H9 (cell line): Measurements from ENCODE around the gene TMEM123. TPM values are rescaled to one million over a fixed set of nuclear protein-coding genes. Genes with fewer than 3 reads are reported as not detected.

ENCODE experiments used
- DNase-seq: peaks from one replicate; pipeline ENCODE4 v3.0.0-alpha.2; 2017
- H2AFZ ChIP-seq: one replicate; pipeline ENCODE4 v1.6.1; 2013; ENCODE audit warnings: mild to moderate bottlenecking, low read length, control low read depth, moderate library complexity
- H2AK5ac ChIP-seq: 2 replicates; pipeline ENCODE4 v1.6.1; 2013; ENCODE audit warnings: low read length, control low read depth, mixed read lengths; ENCODE audit not compliant: insufficient read length
- H2BK120ac ChIP-seq: one replicate; pipeline ENCODE4 v1.6.1; 2013; ENCODE audit warnings: low read depth, mild to moderate bottlenecking, low read length, control low read depth, inconsistent platforms; ENCODE audit not compliant: poor library complexity, severe bottlenecking
- H2BK12ac ChIP-seq: 2 replicates; pipeline ENCODE4 v1.6.1; 2013; ENCODE audit warnings: low read length, control low read depth, mixed read lengths, low read depth; ENCODE audit not compliant: insufficient read length
- H2BK15ac ChIP-seq: 2 replicates; pipeline ENCODE4 v1.6.1; 2013; ENCODE audit warnings: low read depth, low read length, control low read depth
- H2BK20ac ChIP-seq: one replicate; pipeline ENCODE4 v1.6.1; 2013; ENCODE audit warnings: low read depth, mild to moderate bottlenecking, low read length, control low read depth, inconsistent platforms; ENCODE audit not compliant: poor library complexity, severe bottlenecking
- H2BK5ac ChIP-seq: 2 replicates; pipeline ENCODE4 v1.6.1; 2013; ENCODE audit warnings: low read length, control low read depth, mixed read lengths; ENCODE audit not compliant: insufficient read length
- H3K14ac ChIP-seq: 2 replicates; pipeline ENCODE4 v1.6.1; 2013; ENCODE audit warnings: low read length, control low read depth; ENCODE audit not compliant: insufficient read depth
- H3K18ac ChIP-seq: 2 replicates; pipeline ENCODE4 v1.6.1; 2013; ENCODE audit warnings: low read depth, mild to moderate bottlenecking, mixed read lengths, low read length, control low read depth; ENCODE audit not compliant: insufficient read length
- H3K23ac ChIP-seq: 2 replicates; pipeline ENCODE4 v1.6.1; 2013; ENCODE audit warnings: low read length, control low read depth, mixed read lengths, low read depth; ENCODE audit not compliant: insufficient read length
- H3K23me2 ChIP-seq: 2 replicates; pipeline ENCODE4 v1.6.1; 2013; ENCODE audit warnings: low read depth, mild to moderate bottlenecking, mixed read lengths, low read length, control low read depth; ENCODE audit not compliant: insufficient read length, poor library complexity, severe bottlenecking
- H3K27ac ChIP-seq: 2 replicates; pipeline ENCODE4 v1.5.1; 2013; ENCODE audit warnings: low read length, control low read depth, mixed read lengths, low read depth; ENCODE audit not compliant: insufficient read length
- H3K27me3 ChIP-seq: 2 replicates; pipeline ENCODE4 v1.6.1; 2013; ENCODE audit warnings: low read length, control low read depth, inconsistent platforms; ENCODE audit not compliant: insufficient read depth
- H3K4ac ChIP-seq: 2 replicates; pipeline ENCODE4 v1.6.1; 2013; ENCODE audit warnings: low read depth, mild to moderate bottlenecking, control low read depth, inconsistent platforms, low read length, moderate library complexity
- H3K4me1 ChIP-seq: 2 replicates; pipeline ENCODE4 v1.6.1; 2013; ENCODE audit warnings: low read length, control low read depth, inconsistent platforms; ENCODE audit not compliant: insufficient read depth
- H3K4me2 ChIP-seq: 2 replicates; pipeline ENCODE4 v1.6.1; 2013; ENCODE audit warnings: low read length, control low read depth, mixed read lengths; ENCODE audit not compliant: insufficient read length, insufficient read depth
- H3K56ac ChIP-seq: 2 replicates; pipeline ENCODE4 v1.6.1; 2013; ENCODE audit warnings: low read depth, mild to moderate bottlenecking, mixed read lengths, low read length, control low read depth; ENCODE audit not compliant: insufficient read length
- H3K79me1 ChIP-seq: 2 replicates; pipeline ENCODE4 v1.6.1; 2013; ENCODE audit warnings: low read depth, mild to moderate bottlenecking, moderate library complexity, low read length, control low read depth, inconsistent platforms; ENCODE audit not compliant: insufficient read depth, poor library complexity, severe bottlenecking
- H3K79me2 ChIP-seq: 2 replicates; pipeline ENCODE4 v1.6.1; 2013; ENCODE audit warnings: low read length, control low read depth, inconsistent platforms; ENCODE audit not compliant: insufficient read depth
- H3K9ac ChIP-seq: 2 replicates; pipeline ENCODE4 v1.6.1; 2013; ENCODE audit warnings: low read length, control low read depth, mixed read lengths; ENCODE audit not compliant: insufficient read length; ENCODE audit errors: extremely low read depth
- H3K9me3 ChIP-seq: one replicate; pipeline ENCODE4 v1.6.1; 2013; ENCODE audit warnings: low read depth, low read length, inconsistent platforms; ENCODE audit not compliant: control insufficient read depth
- H3T11ph ChIP-seq: one replicate; pipeline ENCODE4 v1.6.1; 2013; ENCODE audit warnings: mild to moderate bottlenecking, low read length, control low read depth, inconsistent platforms
- H4K20me1 ChIP-seq: one replicate; pipeline ENCODE4 v1.6.1; 2013; ENCODE audit not compliant: control insufficient read depth, insufficient read length, insufficient read depth
- H4K5ac ChIP-seq: 2 replicates; pipeline ENCODE4 v1.6.1; 2013; ENCODE audit warnings: low read depth, mild to moderate bottlenecking, mixed read lengths, low read length, control low read depth; ENCODE audit not compliant: insufficient read length
- H4K8ac ChIP-seq: replicated peaks from 2 replicates; pipeline ENCODE4 v1.6.1; 2013; ENCODE audit warnings: low read length, control low read depth, mixed read lengths, low read depth; ENCODE audit not compliant: insufficient read length
- H4K91ac ChIP-seq: 2 replicates; pipeline ENCODE4 v1.6.1; 2013; ENCODE audit warnings: low read depth, mild to moderate bottlenecking, moderate library complexity, mixed read lengths, low read length, control low read depth; ENCODE audit not compliant: insufficient read length
- H3K27ac Mint-ChIP-seq, 3 experiments: 2 replicates in 2 of 3; 3 replicates in 1 of 3; pipeline ENCODE4 v1.8.0; 2020 to 2021; ENCODE audit warnings: mixed read lengths in 3 of 3, mild to moderate bottlenecking in 1 of 3, moderate library complexity in 1 of 3
- H3K27me3 Mint-ChIP-seq: 2 replicates; pipeline ENCODE4 v1.8.0; 2021; ENCODE audit warnings: low read depth, mild to moderate bottlenecking, moderate library complexity, mixed read lengths
- H3K36me3 Mint-ChIP-seq, 3 experiments: 2 replicates in 2 of 3; 3 replicates in 1 of 3; pipeline ENCODE4 v1.8.0; 2020 to 2021; ENCODE audit warnings: low read depth in 3 of 3, mixed read lengths in 3 of 3; ENCODE audit not compliant: insufficient read depth in 1 of 3
- H3K4me1 Mint-ChIP-seq, 2 experiments: 2 replicates each; pipeline ENCODE4 v1.8.0; 2020; ENCODE audit warnings: mixed read lengths in 2 of 2
- H3K4me3 Mint-ChIP-seq, 2 experiments: 2 replicates in 1 of 2; 3 replicates in 1 of 2; pipeline ENCODE4 v1.8.0; 2020 to 2021; ENCODE audit warnings: mild to moderate bottlenecking in 2 of 2, mixed read lengths in 2 of 2, moderate library complexity in 1 of 2
- H3K9me3 Mint-ChIP-seq, 2 experiments: 2 replicates in 1 of 2; 3 replicates in 1 of 2; pipeline ENCODE4 v1.8.0; 2020; ENCODE audit warnings: mild to moderate bottlenecking in 2 of 2, mixed read lengths in 2 of 2, moderate library complexity in 1 of 2
- CTCF ChIP-seq: fragments of 200-600 bp; sonication (generic); conservative IDR thresholded peaks from 3 replicates; pipeline ENCODE4 v1.8.0; 2021; ENCODE audit warnings: antibody characterized with exemption, mild to moderate bottlenecking
- WGBS: extraction: QIAGEN DNeasy Blood & Tissue Kit; methylation state at CpG from one replicate; pipeline ENCODE4 v1.1.7; 2013; ENCODE audit warnings: missing lambda C conversion rate, low lambda C conversion rate, mixed read lengths; ENCODE audit not compliant: insufficient read length; ENCODE audit errors: extremely low coverage; 5-methylcytosine and 5-hydroxymethylcytosine counted together
- total RNA-seq: library from RNA; stranded (reverse); gene quantifications from 2 replicates; pipeline ENCODE4 v1.2.1, GENCODE V29; 2021

TMEM123 gene
- total RNA-seq, 1 experiment from 2014 or later, result 76.7 TPM

DNA sequence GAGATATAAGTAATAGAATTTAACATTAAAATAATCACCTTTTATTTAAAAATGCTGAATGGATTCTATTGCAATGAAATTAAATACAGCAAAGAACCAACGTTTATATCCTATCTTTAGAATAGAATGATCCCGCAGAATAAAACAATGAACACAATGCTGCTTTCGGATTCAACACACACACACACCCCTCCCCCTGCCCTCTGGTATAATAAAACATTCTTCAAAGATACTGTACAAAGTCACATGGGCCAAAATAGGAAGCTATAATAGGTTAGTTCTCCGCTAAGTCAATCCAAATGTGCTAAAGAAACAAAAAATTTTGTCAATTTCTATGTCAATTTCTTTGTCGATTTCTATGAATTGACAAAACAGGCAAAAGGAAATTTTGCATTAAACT is 47.1 kb downstream of the TMEM123 start:
- no peak overlapping the region for H3K27ac ChIP-seq
- Mint-ChIP-seq H3K27ac (0 out of 7 replicates have a peak overlapping the region, but pooled peaks of 1 of the 3 experiments have one; percentile 17), H3K4me1 (peaks cover 0 to 6% of the 10 kb centered on the region in 2 experiments; a peak in 2 of 4 replicates), H3K36me3 (peaks cover 13 to 22% (median 17%) of the 10 kb centered on the region in 3 experiments; a peak in 6 of 7 replicates), H3K9me3 (no peaks in the 10 kb centered on the region), H3K4me3 (no peak overlapping the region), H3K27me3 (no peaks in the 10 kb centered on the region)
- H4K5ac ChIP-seq, result no peak overlapping the region
- H2AFZ ChIP-seq, result no peak overlapping the region
- WGBS, result no CpG with 5 or more reads among the region's 5 CpGs
- no peaks in the 10 kb centered on the region for H3K27me3 ChIP-seq
- H3K79me1 ChIP-seq, result no peaks in the 10 kb centered on the region
- no peak overlapping the region for H3K4me2 ChIP-seq
- H4K20me1 ChIP-seq, result no peaks in the 10 kb centered on the region
- no peak overlapping the region for H3K14ac ChIP-seq
- DNase-seq, result no peak
- H3K18ac ChIP-seq, result no peak overlapping the region
- no peaks in the 10 kb centered on the region for H3K9me3 ChIP-seq
- no peak overlapping the region for H2BK5ac ChIP-seq
- no peak overlapping the region for H3K23ac ChIP-seq
- H3K79me2 ChIP-seq, result peaks cover 2% of the 10 kb centered on the region; the same call in 1 of the 2 replicates
- H3K9ac ChIP-seq, result no peak overlapping the region
- H2BK120ac ChIP-seq, result no peak overlapping the region
- no peak overlapping the region for H3K4ac ChIP-seq
- H2BK12ac ChIP-seq, result no peak overlapping the region
- no peak overlapping the region for H4K8ac ChIP-seq
- TF ChIP-seq CTCF, result no peak
- no peaks in the 10 kb centered on the region for H3K23me2 ChIP-seq
- H3T11ph ChIP-seq, result no peak overlapping the region
- H2BK20ac ChIP-seq, result no peak overlapping the region
- H3K4me1 ChIP-seq, result 0 out of 2 replicates have a peak, but pooled peaks cover 4% of the 10 kb centered on the region
- no peak overlapping the region for H4K91ac ChIP-seq
- H2BK15ac ChIP-seq, result no peak overlapping the region
- no peak overlapping the region for H2AK5ac ChIP-seq
- no peak overlapping the region for H3K56ac ChIP-seq
